DND-41 (cell line): ENCODE data around the gene DCAF8.

Experiments used
- ATAC-seq: fragments of 200-7000 bp; cut with Tn5 transposase; 3 replicates; pipeline ENCODE4 v1.9.1; 2021; ENCODE audit warnings: low read depth; ENCODE audit not compliant: insufficient read depth
- DNase-seq: peaks from one replicate; pipeline ENCODE4 v3.0.0-alpha.2; 2020
- H2AFZ ChIP-seq: 2 replicates; pipeline ENCODE4 v1.6.0; 2012; ENCODE audit warnings: low read depth, low read length
- H3K27ac ChIP-seq: 2 replicates; pipeline ENCODE4 v1.5.1; 2012; ENCODE audit warnings: low read length, inconsistent platforms
- H3K27me3 ChIP-seq: fragments of 200-600 bp; sonication (generic); 2 replicates; pipeline ENCODE4 v1.6.0; 2012; ENCODE audit warnings: low read length, mild to moderate bottlenecking, inconsistent platforms; ENCODE audit not compliant: insufficient read depth, poor library complexity
- H3K36me3 ChIP-seq: 2 replicates; pipeline ENCODE4 v1.5.1; 2012; ENCODE audit warnings: low read length, inconsistent platforms; ENCODE audit not compliant: insufficient read depth
- H3K4me1 ChIP-seq: 2 replicates; pipeline ENCODE4 v1.5.1; 2012; ENCODE audit warnings: mild to moderate bottlenecking, low read length; ENCODE audit not compliant: insufficient read depth
- H3K4me2 ChIP-seq: 2 replicates; pipeline ENCODE4 v1.6.0; 2012; ENCODE audit warnings: mild to moderate bottlenecking, moderate library complexity, low read length, inconsistent platforms; ENCODE audit not compliant: insufficient read depth
- H3K4me3 ChIP-seq, 2 experiments: fragments of 200-600 bp in 1 of 2; shearing (Covaris generic) in 1 of 2; 2 replicates each; pipeline ENCODE4 v1.5.1; 2012 to 2016; ENCODE audit warnings: inconsistent platforms in 2 of 2, low read length in 2 of 2, mild to moderate bottlenecking in 2 of 2, low read depth in 1 of 2, moderate library complexity in 1 of 2
- H3K79me2 ChIP-seq: 2 replicates; pipeline ENCODE4 v1.6.0; 2012; ENCODE audit warnings: low read length, inconsistent platforms; ENCODE audit not compliant: insufficient read depth
- H3K9ac ChIP-seq: 2 replicates; pipeline ENCODE4 v1.6.0; 2012; ENCODE audit warnings: low read depth, mild to moderate bottlenecking, inconsistent platforms, low read length, moderate library complexity
- H3K9me3 ChIP-seq: 2 replicates; pipeline ENCODE4 v1.5.1; 2012; ENCODE audit warnings: low read length, moderate library complexity, mild to moderate bottlenecking, inconsistent platforms; ENCODE audit not compliant: insufficient read depth, severe bottlenecking
- H4K20me1 ChIP-seq: 2 replicates; pipeline ENCODE4 v1.6.0; 2012; ENCODE audit warnings: low read length; ENCODE audit not compliant: insufficient read depth
- EZH2 ChIP-seq: IDR thresholded peaks from 3 replicates; pipeline ENCODE4 v1.6.1; 2012; ENCODE audit warnings: borderline replicate concordance, low read depth, mild to moderate bottlenecking, moderate library complexity, low read length, inconsistent platforms; ENCODE audit not compliant: severe bottlenecking
- TF ChIP-seq, protein P1 (sequence below): IDR thresholded peaks from 2 replicates; pipeline ENCODE4 v1.5.1; 2012; ENCODE audit warnings: borderline replicate concordance, low read length, moderate library complexity, mild to moderate bottlenecking; ENCODE audit not compliant: poor library complexity, severe bottlenecking; ENCODE audit errors: extremely low read depth

Gene DCAF8

GRCh38 chr1:160261893-160262794, at the start of gene DCAF8:
TSS of gene DCAF8 (minus strand) at chr1:160262549. CDS start at chr1:160244008, 18,541 bp downstream.
- Histone ChIP-seq H3K27me3 (no peaks in the 10 kb centered on the region), H2AFZ (peak within 1 kb of the TSS; percentile 80), H3K27ac (peak within 1 kb of the TSS; percentile 94), H3K9ac (peak within 1 kb of the TSS; percentile 79), H4K20me1 (peaks cover 2% of the 10 kb centered on the region; the same call in 1 of the 2 replicates), H3K79me2 (peaks cover 51% of the 10 kb centered on the region), H3K4me3 (peak within 1 kb of the TSS; percentile 56 to 77), H3K36me3 (peaks cover 14% of the 10 kb centered on the region), H3K4me2 (peak within 1 kb of the TSS; percentile 83), H3K9me3 (no peaks in the 10 kb centered on the region), H3K4me1 (peaks cover 49% of the 10 kb centered on the region)
- ATAC-seq (peak; percentile 94), DNase-seq (peak; percentile 98)
- TF ChIP-seq EZH2: no peak
- TF ChIP-seq, protein P1, sequence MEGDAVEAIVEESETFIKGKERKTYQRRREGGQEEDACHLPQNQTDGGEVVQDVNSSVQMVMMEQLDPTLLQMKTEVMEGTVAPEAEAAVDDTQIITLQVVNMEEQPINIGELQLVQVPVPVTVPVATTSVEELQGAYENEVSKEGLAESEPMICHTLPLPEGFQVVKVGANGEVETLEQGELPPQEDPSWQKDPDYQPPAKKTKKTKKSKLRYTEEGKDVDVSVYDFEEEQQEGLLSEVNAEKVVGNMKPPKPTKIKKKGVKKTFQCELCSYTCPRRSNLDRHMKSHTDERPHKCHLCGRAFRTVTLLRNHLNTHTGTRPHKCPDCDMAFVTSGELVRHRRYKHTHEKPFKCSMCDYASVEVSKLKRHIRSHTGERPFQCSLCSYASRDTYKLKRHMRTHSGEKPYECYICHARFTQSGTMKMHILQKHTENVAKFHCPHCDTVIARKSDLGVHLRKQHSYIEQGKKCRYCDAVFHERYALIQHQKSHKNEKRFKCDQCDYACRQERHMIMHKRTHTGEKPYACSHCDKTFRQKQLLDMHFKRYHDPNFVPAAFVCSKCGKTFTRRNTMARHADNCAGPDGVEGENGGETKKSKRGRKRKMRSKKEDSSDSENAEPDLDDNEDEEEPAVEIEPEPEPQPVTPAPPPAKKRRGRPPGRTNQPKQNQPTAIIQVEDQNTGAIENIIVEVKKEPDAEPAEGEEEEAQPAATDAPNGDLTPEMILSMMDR: peak; percentile 9

DNA sequence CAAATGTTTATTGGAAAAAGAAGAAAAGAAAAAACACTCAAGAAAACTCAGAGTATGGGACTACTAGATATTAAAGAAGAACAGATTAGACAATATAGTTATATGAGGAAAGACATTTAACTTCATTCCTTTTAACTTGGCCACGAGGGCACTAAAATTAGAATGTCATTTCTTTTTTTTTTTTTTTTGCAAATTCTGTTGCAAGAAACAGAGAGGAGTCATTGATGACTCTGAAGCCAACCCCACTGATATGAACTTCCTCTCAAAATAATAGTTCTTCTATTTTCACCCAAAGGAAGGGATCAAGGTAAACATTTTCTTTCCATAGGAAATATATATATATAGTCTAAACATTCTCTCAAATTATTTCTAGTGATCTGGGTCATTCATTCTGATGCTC, 47.2 kb upstream of the DCAF8 start:
- Histone ChIP-seq H3K27me3 (no peaks in the 10 kb centered on the region), H3K4me2 (no peak overlapping the region), H3K36me3 (peaks cover 91% of the 10 kb centered on the region), H4K20me1 (no peaks in the 10 kb centered on the region), H3K27ac (no peak overlapping the region), H3K4me1 (no peaks in the 10 kb centered on the region), H3K79me2 (no peaks in the 10 kb centered on the region), H2AFZ (no peak overlapping the region), H3K4me3 (no peak overlapping the region), H3K9me3 (no peaks in the 10 kb centered on the region), H3K9ac (no peak overlapping the region)
- ATAC-seq (no peak), DNase-seq (no peak)
- TF ChIP-seq, protein P1: no peak
- no peak for TF ChIP-seq EZH2

GRCh38 chr1:160309185-160309557, 46.8 kb upstream of the DCAF8 start:
- Histone ChIP-seq H4K20me1 (no peaks in the 10 kb centered on the region), H3K4me1 (no peaks in the 10 kb centered on the region), H3K9ac (no peak overlapping the region), H3K9me3 (no peaks in the 10 kb centered on the region), H3K36me3 (peaks cover 91% of the 10 kb centered on the region), H3K79me2 (no peaks in the 10 kb centered on the region), H3K27ac (no peak overlapping the region), H3K4me3 (no peak overlapping the region), H3K27me3 (no peaks in the 10 kb centered on the region), H2AFZ (no peak overlapping the region), H3K4me2 (no peak overlapping the region)
- no peak for DNase-seq
- TF ChIP-seq, protein P1: no peak
- TF ChIP-seq EZH2: no peak
- ATAC-seq: no peak
